Stimulated activated CD8-positive, alpha-beta memory T cell treated with anti-CD3 and anti-CD28 coated beads, Interleukin-7, amount 100 ng/mL, for 24 hours (primary cell): ENCODE results near the gene PIM2.

Experiments
- DNase-seq: peaks from one replicate; pipeline ENCODE4 v3.0.0-alpha.2; 2020; ENCODE audit warnings: low read depth

Gene PIM2

DNA sequence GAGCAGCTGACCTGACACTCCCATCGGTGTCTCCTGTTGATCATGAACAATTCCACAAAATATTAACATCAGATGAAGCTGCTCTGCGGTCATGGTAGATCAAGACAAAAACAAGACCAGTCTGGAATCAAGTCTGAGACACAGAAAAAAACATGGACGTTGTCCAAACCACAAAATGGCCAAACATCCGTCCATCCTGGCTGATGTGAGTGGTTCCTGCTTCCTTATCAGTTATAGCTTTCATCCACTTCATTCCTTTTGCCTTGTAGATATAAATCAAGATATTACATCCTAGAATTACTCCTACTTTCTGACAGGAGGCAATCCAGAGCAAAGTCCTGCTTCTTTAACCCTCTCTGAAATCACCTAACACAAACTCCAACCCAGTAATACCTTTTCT lies 54.6 kb downstream of the PIM2 start:
- no peak for DNase-seq
